Mesodermal cell (in vitro differentiated cells): ENCODE data around the gene CST4.
"Not testable (repeated sequence)": the region's sequence is repeated elsewhere in the genome, so short reads cannot be mapped to it uniquely, and the experiment has no call there.

Experiments
- H3K27ac ChIP-seq: 2 replicates; pipeline ENCODE4 v1.7.0; 2013; ENCODE audit warnings: mild to moderate bottlenecking, low read depth, low read length, moderate library complexity; ENCODE audit not compliant: severe bottlenecking
- H3K36me3 ChIP-seq: 2 replicates; pipeline ENCODE4 v1.7.1; 2013; ENCODE audit warnings: mild to moderate bottlenecking, low read length, moderate library complexity; ENCODE audit not compliant: control insufficient read depth, insufficient read depth
- H3K4me1 ChIP-seq: one replicate; pipeline ENCODE4 v1.7.1; 2013; ENCODE audit warnings: mild to moderate bottlenecking, low read length; ENCODE audit not compliant: insufficient read depth, control insufficient read depth, poor library complexity, severe bottlenecking
- H3K4me3 ChIP-seq: 2 replicates; pipeline ENCODE4 v1.7.0; 2013; ENCODE audit warnings: low read length, control low read depth, mild to moderate bottlenecking; ENCODE audit not compliant: insufficient read depth, poor library complexity, severe bottlenecking; ENCODE audit errors: extremely low read depth
- H3K9me3 ChIP-seq: 2 replicates; pipeline ENCODE4 v1.7.1; 2013; ENCODE audit warnings: mild to moderate bottlenecking, low read length, moderate library complexity; ENCODE audit not compliant: control insufficient read depth
- WGBS, 2 experiments: methylation state at CpG; one replicate each; pipeline ENCODE4 v1.1.5; 2013; ENCODE audit warnings: missing lambda C conversion rate in 2 of 2; ENCODE audit not compliant: insufficient coverage in 2 of 2; 5-methylcytosine and 5-hydroxymethylcytosine counted together

Gene CST4

DNA sequence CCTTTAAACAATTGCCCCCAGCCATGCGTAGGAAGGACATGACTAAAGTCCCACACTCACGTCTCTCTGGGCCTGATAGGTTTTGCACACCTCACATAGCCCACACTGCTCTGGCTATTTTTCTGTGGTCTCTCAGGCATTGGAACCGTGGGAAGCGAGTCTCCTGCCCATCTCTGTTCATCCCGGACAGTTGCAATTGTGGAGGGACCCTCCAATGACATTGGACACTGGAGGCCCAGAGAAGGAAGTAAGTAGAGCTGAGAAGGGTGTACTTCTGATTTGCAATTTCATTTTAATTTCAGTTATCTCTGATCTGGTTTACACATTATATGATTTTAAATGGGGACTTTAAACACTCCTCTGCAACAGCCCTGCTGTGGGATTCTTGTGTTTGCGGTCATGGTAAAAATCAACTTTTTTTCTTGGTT is 27.8 kb downstream of the CST4 start:
- H3K36me3 ChIP-seq, result no peaks in the 10 kb centered on the region
- H3K4me3 ChIP-seq, result no peak overlapping the region
- 93 to 100% methylated on average over 2 to 5 of the region's 6 CpGs for WGBS, 2 experiments
- no peaks in the 10 kb centered on the region for H3K9me3 ChIP-seq
- no peak overlapping the region for H3K27ac ChIP-seq
- peaks cover 31% of the 10 kb centered on the region for H3K4me1 ChIP-seq

DNA sequence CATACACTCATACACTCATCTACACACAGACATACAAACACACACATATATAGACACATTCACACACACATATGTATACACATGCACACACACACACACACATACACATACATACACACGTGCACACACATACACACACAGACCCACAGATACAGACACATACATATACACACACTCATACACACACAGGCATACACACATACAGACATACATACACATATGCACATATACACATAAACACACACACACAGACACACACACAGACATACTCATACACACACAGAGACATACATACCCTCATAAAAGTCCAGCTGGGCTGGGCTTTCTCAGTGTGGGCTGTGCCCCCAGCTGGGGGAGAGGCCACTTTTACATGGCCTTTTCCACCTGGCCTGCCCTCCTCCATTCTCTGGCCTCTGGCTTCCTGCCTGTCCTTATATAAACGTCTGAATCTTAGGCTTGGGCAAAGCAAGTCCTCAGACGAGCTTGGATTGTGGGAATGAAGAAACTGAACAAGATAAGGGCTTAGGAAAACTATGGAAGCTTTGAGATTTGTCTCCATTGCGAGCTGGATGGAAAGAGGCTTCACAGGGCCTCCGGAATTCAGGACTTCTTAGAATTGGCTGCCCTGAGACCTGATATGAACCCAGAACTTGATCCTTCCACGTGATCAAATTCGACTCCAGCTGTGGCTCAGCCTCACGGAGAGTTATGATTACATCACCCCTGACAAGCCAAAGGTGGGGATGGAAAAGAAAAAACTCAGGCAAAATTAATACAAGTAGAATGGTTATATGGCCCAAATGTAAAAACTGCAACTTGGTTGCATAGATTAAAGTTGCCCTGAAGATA is 28.6 kb downstream of the CST4 start:
- WGBS, 2 experiments, result 84 to 85% methylated on average over 8 of the region's 8 CpGs
- Histone ChIP-seq H3K9me3 (no peaks in the 10 kb centered on the region), H3K4me1 (peaks cover 36% of the 10 kb centered on the region), H3K4me3 (no peak overlapping the region), H3K27ac (no peak overlapping the region), H3K36me3 (no peaks in the 10 kb centered on the region)

DNA sequence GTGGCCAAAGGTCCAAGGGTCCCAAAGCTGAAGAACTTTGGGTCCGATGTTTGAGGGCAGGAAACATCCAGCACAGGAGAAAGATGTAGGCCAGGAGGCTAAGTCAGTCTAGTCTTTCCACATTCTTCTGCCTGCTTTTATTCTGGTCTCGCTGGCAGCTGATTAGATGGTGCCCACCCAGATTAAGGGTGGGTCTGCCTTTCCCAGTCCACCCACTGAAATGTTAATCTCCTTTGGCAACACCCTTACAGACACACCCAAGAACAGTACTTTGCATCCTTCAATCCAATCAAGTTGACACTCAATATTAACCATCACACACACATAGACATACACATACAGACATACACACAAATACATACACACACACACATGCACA is 29.2 kb downstream of the CST4 start:
- H3K36me3 ChIP-seq, H3K9me3 ChIP-seq, H3K4me3 ChIP-seq: not testable (repeated sequence)
- Histone ChIP-seq H3K4me1 (peaks cover 36% of the 10 kb centered on the region), H3K27ac (peak overlapping the region; percentile 48)
- 94 to 95% methylated on average over 2 of the region's 2 CpGs for WGBS, 2 experiments

GRCh38 chr20:23658989-23659609 is 29.7 kb downstream of the CST4 start:
- Histone ChIP-seq H3K27ac (peak overlapping the region; percentile 48), H3K9me3 (no peaks in the 10 kb centered on the region), H3K4me1 (peaks cover 36% of the 10 kb centered on the region), H3K4me3 (no peak overlapping the region), H3K36me3 (no peaks in the 10 kb centered on the region)
- 87 to 92% methylated on average over 4 to 6 of the region's 8 CpGs for WGBS, 2 experiments

GRCh38 chr20:23658336-23658735 is 30.5 kb downstream of the CST4 start:
- no peak overlapping the region for H3K4me3 ChIP-seq
- 83% methylated on average over 1 of the region's 2 CpGs; no CpG with 5 or more reads in 1 of the 2 experiments for WGBS, 2 experiments
- H3K4me1 ChIP-seq, result peaks cover 36% of the 10 kb centered on the region
- H3K36me3 ChIP-seq, result no peaks in the 10 kb centered on the region
- no peaks in the 10 kb centered on the region for H3K9me3 ChIP-seq
- H3K27ac ChIP-seq, result peak overlapping the region; percentile 48

GRCh38 chr20:23657202-23657601 is 31.6 kb downstream of the CST4 start:
- Histone ChIP-seq H3K27ac (no peak overlapping the region), H3K4me1 (peaks cover 39% of the 10 kb centered on the region), H3K36me3 (no peaks in the 10 kb centered on the region), H3K4me3 (no peak overlapping the region), H3K9me3 (no peaks in the 10 kb centered on the region)
- 86 to 97% methylated on average over 5 of the region's 8 CpGs for WGBS, 2 experiments

GRCh38 chr20:23656372-23656771 is 32.5 kb downstream of the CST4 start:
- 72 to 84% methylated on average over 7 to 10 of the region's 10 CpGs for WGBS, 2 experiments
- Histone ChIP-seq H3K27ac (no peak overlapping the region), H3K4me1 (peaks cover 39% of the 10 kb centered on the region), H3K36me3 (no peaks in the 10 kb centered on the region), H3K9me3 (no peaks in the 10 kb centered on the region), H3K4me3 (no peak overlapping the region)

GRCh38 chr20:23655491-23656211 is 33.2 kb downstream of the CST4 start:
- Histone ChIP-seq H3K4me3 (no peak overlapping the region), H3K4me1 (peaks cover 35% of the 10 kb centered on the region), H3K9me3 (no peaks in the 10 kb centered on the region), H3K27ac (no peak overlapping the region), H3K36me3 (no peaks in the 10 kb centered on the region)
- 84 to 87% methylated on average over 14 to 19 of the region's 23 CpGs for WGBS, 2 experiments

DNA sequence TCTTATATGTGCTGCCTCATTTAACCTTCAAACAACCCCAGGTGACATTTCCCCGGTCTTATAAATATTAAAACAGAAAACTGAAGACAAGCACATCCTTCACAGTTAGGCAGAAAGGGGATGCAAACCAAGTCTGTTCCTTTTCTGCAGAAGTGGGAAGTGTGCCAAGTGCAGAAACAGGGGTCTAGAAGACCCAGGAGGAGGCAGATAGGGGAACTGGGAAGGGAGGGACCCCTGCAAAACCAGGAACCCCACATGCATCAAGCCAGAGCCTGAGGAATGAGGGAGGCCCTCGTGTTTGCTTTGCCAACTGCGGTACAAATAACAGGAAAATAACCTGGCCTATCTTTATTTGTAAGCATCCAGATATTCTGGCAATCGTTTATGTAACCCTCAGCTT is 34.1 kb downstream of the CST4 start:
- 90 to 100% methylated on average over 2 of the region's 4 CpGs for WGBS, 2 experiments
- Histone ChIP-seq H3K4me3 (no peak overlapping the region), H3K4me1 (peaks cover 29% of the 10 kb centered on the region), H3K36me3 (no peaks in the 10 kb centered on the region), H3K27ac (no peak overlapping the region), H3K9me3 (no peaks in the 10 kb centered on the region)

DNA sequence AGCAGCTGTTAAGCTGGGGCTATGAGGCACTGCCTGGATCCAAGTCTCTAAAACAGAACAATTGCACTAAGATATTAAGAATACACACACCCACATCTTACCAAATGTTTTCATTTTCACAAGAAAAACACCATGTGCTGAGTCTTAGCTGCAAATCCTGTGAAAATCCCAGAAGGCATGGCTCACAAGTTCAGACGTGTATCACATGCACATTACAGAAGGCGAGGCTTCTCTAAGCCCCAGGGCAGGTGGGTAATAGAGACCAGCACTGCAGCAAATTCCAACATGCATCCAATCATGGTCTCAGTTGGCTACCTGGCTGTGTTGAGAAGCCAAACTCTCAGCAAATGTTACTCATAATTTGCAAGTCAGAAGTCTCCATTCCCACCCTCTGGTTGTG is 34.8 kb downstream of the CST4 start:
- no peak overlapping the region for H3K4me3 ChIP-seq
- H3K9me3 ChIP-seq, result no peaks in the 10 kb centered on the region
- no peaks in the 10 kb centered on the region for H3K36me3 ChIP-seq
- H3K27ac ChIP-seq, result no peak overlapping the region
- H3K4me1 ChIP-seq, result peaks cover 22% of the 10 kb centered on the region
- WGBS, 2 experiments, result 75 to 90% methylated on average over 2 of the region's 2 CpGs
